Spleen (tissue), 7 donors: ENCODE data around the gene KMT5C.

Source experiments
- POLR2A ChIP-seq, 3 donors: fragments of 450-650 bp; IDR thresholded peaks; one replicate each; pipeline ENCODE4 v1.5.1; 2017; ENCODE audit warnings: antibody characterized with exemption in 3 of 3, mild to moderate bottlenecking in 1 of 3
- POLR2AphosphoS5 ChIP-seq, 3 donors: sonication (generic); formaldehyde crosslinking; IDR thresholded peaks; one replicate each; pipeline ENCODE4 v1.5.1; 2017; ENCODE audit warnings: antibody characterized with exemption in 3 of 3
- TF ChIP-seq, protein P1 (sequence below), 11 experiments: fragments of 200-600 bp in 7 of 11; fragments of 450-650 bp in 4 of 11; sonication (generic) in 4 of 11; IDR thresholded peaks in 8 of 11; conservative IDR thresholded peaks in 3 of 11; 1 replicate in 7 of 11; 2 replicates in 4 of 11; pipeline versions ENCODE4 v1.4.0 to v1.8.0; 2016 to 2021; ENCODE audit warnings: antibody characterized with exemption in 11 of 11, inconsistent platforms in 4 of 11, mild to moderate bottlenecking in 1 of 11
- donor health status: DM: no; HTN: no; CAD: no; lungs with moderate emphysema.
- donor health status: DM: no; HTN: no; CAD: no.
- donor health status: DM: no; HTN: no; CAD: no.

DNA sequence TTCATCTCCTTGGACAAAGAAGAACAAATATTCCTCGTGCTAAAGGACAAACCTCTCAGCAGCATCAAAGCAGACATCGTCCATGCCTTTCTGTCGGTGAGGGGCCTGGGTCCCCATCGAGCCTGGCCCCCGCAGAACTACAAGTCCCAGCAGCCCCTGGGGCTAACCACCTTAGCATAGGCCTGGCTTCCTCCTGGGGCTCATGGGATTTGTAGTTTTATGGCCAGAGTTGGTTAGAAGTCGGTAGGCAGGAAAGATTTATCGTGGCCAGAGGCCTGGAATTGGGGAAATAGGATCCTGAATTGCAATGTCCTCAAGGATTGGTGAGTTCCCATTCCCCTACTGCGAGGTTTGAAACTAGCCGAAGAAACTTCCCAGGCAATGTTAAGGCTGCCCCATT, 34.2 kb upstream of the KMT5C start:
- TF ChIP-seq POLR2A (IDR thresholded peaks at IDR 0.05) (no peak), POLR2AphosphoS5 (IDR thresholded peaks at IDR 0.05) (no peak)
- TF ChIP-seq, protein P1, sequence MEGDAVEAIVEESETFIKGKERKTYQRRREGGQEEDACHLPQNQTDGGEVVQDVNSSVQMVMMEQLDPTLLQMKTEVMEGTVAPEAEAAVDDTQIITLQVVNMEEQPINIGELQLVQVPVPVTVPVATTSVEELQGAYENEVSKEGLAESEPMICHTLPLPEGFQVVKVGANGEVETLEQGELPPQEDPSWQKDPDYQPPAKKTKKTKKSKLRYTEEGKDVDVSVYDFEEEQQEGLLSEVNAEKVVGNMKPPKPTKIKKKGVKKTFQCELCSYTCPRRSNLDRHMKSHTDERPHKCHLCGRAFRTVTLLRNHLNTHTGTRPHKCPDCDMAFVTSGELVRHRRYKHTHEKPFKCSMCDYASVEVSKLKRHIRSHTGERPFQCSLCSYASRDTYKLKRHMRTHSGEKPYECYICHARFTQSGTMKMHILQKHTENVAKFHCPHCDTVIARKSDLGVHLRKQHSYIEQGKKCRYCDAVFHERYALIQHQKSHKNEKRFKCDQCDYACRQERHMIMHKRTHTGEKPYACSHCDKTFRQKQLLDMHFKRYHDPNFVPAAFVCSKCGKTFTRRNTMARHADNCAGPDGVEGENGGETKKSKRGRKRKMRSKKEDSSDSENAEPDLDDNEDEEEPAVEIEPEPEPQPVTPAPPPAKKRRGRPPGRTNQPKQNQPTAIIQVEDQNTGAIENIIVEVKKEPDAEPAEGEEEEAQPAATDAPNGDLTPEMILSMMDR (IDR thresholded peaks at IDR 0.05 in 8 of 11, conservative IDR thresholded peaks at IDR 0.05 in 3 of 11): no peak
